GM21367 (cell line): ENCODE measurements around the gene FAIM2.
"Not testable (repeated sequence)": the region's sequence is repeated elsewhere in the genome, so short reads cannot be mapped to it uniquely, and the experiment has no call there.

ENCODE experiments used
- ATAC-seq: cut with Tn5 transposase; IDR thresholded peaks from one replicate; pipeline ENCODE4 v1.9.1; 2021; ENCODE audit not compliant: unreplicated experiment

Gene FAIM2

DNA sequence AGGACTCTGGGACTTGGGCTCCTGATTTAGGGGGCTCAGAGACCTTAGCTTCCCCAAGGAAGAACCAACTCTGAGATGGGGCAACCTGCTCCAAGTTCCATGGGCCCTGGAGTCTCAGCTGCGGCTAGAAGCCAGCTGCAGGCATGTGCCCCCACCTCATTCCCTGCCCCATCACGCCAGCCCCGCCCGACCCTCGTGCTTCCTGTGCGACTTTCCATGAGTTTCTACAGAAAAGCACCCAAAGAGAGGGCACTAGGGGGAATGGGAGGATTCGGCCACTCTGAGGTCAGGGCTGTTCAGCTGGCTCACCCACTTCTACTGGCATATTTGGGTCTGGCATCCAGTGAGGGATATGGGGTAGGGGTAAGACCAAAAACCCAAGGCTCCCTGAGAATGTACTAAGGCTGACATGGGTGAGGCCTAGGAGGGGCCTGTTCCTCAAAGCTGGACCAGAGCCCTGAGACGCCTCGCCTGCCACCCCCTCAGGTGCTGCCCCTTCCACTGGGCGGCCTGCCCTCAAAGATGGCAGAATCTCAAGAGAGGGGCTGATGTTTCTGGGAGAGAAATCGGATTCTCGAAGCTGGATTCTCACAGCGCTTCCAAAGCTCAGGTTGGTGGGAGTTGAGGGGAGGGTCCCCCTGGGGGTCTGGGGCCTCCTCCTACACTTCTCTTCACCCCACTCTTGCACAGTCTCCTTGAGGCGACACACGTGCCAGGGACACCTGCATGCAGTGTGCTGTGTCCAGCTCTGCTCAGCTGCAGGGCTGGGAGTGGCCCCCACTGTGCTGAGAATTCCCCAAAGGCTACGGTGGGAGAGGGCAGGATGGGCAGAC lies 22.1 kb downstream of the FAIM2 start:
- ATAC-seq: no peak

DNA sequence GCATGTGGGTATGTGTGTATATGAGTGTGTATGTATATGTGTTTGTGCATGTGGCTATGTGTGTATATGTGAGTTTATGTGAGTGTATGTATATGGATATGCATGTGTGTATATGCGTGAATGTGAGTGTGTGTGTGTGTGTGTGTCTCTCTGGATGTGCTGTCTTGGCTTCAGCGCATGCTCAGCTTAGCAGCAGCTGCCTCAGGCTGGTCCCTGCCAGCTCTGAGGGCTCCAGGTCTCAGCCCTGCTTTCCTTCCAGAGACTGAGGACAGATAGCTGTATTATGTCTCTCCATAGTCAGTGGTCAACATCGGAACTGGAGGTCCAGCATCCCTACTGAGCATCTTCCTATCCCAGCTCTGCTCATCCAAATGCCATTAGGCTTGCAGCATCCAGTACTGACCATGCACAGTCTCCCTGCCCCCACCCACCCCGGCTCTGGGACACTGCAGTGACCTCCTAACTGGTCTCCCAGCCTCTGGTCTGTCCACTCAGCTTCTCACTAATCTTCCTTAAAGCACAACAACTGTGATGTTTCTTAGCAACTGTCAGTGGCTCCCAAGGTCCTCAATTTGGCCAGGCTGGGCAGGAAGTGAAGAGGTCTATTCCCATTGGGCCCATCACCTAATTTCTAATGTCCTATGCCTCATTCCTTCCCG lies 22.8 kb downstream of the FAIM2 start:
- no peak for ATAC-seq

DNA sequence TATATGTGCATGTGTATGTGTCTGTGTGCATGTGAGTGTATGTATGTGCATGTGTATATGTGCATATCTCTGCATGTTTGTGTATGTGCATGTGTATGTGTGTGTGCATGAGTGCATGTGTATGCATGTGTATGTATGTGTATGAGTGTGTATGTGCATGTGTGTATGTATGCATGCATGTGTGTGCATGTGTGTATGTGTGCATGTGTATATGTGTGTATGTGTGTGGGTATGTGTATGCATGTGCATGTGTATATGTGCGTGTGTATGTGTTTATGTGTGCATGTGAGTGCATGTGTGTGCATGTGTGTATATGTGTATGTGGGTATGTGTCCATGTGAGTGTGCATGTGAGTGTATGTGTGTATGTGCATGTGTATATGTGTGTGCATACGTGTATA lies 24.6 kb downstream of the FAIM2 start:
- ATAC-seq: not testable (repeated sequence)

DNA sequence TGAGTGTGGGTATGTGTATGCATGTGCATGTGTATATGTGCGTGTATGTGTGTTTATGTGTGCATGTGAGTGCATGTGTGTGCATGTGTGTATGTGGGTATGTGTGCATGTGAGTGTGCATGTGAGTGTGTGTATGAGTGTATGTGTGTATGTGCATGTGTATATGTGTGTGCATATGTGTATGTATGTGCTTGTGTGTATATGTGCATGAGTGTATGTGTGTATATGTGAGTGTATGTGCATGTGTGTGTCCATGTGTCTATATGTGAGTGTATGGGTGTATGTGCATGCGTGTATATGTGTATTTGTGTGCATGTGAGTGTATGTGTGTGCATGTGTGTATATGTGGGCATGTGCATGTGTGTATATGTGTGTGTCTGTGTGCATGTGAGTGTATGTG lies 25.7 kb downstream of the FAIM2 start:
- no peak for ATAC-seq

DNA sequence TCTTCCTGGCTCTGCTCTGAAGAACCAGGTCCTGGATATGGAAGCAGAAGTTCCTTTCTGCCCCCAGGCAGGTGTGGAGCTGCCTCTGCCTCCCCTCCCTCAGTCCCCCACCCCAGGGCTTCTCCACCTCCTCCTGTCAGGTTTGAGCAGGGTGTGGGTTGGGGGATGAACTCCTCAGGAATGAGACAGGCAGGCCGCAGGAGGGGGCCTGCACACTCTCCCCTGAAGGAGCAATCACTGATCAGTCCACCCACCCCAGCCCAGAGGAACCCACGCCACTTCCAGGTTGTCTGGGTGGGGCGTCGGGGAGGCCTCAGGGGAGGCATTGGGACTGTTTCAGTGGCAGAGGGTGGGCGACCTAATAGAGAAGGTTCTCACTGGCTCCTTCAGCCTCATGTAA lies 26.6 kb downstream of the FAIM2 start:
- ATAC-seq: no peak

DNA sequence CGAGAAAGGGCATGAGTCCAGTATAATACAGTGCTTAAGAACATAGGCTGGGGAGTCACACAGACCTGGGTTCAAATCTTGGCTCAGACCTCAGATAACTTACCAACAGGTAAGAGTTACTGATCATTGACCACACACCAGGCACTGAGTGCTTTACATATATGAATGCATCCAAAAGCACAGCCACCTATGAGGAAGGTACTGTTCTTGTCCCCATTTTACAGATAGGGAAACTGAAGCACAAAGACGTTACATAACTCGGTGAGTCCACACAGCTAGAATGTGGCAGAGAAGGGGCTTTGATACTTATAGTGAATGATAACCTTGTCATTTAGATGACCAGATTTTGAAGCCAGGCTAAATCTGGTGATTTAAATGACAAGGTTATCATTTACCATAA lies 27.6 kb downstream of the FAIM2 start:
- ATAC-seq: no peak

DNA sequence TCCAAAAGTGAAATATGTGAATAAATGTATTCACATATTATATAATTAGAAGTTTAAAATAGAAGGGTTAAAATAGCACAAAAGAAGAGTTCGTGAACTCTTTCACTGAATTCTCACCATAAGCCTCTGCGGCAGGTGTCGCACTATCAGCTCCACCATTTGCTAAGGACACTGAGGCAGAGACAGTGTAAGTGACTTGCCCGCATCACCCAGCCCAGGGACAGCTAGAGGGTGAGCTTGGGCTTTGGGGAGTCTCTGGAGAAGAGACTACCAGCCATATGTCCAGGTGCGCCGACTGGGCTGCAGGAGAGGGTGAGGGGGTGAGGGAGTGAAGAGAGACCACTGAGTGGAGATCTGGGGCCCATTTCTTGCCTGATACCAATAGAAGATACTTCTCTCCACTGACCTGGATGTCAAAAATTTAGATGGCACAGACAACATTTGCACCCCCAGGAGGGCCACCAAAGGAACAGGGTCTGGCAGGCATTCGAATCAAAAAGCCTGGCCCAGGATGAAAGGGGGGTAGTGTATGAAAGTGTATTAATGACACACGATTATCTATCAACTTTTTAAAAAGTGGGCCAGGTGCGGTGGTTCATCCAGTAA lies 28.5 kb downstream of the FAIM2 start:
- ATAC-seq: no peak

DNA sequence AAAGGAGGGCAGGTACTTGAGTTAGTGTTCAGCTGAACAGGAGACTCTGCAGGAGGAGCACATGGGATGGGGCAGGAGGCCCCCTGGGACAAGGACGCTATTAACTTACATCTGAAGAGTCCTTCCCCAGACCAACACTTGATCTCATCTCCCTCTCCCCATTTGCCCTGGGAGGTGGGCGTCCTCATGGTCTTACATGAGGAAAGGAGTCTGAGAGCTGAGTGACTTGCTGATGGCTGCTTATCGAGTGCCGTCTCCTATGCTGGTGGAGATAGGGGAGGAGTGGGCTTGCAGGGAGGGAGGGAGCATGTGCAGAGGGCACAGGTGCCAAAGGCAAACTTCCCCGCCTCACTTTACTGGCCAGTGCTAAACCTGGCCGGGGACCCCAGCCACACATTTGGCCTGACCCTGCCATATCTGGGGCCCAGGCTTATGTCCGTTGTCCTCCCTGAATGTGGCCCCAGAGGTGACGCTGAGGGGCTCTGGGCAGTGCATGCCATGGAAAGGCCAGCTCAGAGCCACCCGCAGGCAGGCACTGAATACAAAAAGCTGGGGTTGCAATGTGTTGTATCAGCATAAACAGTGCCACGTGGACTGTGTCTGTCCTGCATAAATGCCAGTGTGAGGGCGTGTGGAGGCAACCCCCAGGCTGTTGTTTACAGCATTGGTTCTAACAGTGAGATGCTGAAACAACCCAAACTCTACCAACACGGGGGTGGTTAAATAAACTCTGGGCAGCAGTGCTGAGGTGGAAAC lies 29.4 kb downstream of the FAIM2 start:
- no peak for ATAC-seq

DNA sequence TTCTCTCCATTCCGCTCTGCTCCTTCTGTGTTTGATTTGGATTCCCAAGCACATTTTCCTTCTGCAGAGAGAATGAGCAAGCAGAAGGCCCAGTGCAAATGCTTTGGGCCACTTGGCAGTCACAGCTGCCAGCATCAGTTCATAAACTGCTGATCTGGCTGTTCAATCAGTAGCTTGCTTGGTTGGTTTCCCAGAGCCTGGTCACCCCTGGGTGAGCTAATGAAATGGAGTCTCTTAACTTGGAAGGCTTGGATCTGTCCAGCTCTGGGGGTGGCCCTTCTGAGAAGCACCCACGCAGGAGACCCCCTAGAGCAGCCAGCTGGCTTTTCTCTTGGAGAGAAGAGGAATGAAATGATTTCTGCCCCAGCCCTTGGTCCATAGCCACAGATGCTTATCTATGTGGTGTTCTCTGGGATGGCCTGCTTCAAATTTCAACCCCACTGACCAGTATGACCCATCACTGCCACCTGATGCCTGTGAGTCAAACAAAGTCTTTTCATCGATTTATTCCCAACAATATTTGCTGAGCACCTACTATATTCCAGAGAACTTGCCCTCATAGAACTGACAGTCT lies 30.3 kb downstream of the FAIM2 start:
- no peak for ATAC-seq

DNA sequence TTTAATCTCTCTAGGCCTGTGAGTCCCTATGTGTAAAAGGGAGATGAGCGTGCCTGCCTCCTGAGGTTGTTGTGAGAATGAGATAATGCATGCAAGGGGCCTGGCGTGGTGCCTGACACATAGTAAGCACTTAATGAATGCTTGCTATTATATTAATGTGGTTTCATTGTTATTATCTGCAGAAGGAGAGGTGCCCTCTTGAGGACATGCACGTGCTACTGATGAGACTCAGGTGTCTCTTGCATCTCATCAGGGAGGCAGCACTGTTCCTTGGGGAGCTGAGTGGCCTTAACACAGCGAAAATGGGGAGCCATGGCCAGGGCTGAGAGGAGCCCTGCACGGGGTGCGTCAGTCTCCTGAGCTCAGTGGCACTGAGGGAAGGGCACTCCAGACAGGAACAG lies 30.9 kb downstream of the FAIM2 start:
- no peak for ATAC-seq

DNA sequence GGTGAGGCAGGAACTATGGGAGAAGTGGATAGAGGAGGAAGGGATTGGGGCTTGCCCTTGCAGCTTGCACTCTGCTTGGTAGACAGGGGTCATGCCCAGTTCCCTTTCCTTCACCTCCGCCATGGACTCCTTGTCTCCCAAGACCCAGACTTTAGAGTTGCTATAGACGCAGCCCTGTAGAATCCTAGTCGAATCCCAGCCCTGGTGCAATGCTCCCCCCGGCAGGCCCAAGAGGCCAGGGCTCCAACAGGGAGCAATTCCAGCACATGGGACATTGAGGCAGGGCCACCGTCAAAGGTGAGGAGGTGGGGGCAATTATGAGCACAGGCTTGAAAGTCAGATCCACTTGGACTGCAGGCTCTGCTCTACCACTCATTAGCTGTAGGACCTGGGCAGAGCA lies 31.3 kb downstream of the FAIM2 start:
- ATAC-seq: no peak

DNA sequence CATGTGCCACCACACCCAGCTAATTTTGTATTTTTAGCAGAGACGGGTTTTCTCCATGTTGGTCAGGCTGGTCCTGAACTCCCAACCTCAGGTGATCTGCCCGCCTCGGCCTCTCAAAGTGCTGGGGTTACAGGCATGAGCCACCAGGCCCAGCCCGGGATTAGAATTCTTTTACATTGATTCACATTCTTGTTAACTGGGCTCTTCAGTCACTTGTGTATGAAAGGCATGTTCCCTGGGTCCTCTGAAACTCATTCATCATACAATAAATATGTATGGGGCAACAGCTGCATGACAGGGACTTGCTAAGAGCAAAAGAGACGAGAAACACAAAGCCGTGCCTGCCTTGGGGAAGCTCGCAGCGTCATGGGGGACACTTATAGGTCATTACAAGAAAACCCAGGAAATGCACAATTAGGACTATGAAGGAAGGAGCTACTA lies 31.9 kb downstream of the FAIM2 start:
- not testable (repeated sequence) for ATAC-seq

DNA sequence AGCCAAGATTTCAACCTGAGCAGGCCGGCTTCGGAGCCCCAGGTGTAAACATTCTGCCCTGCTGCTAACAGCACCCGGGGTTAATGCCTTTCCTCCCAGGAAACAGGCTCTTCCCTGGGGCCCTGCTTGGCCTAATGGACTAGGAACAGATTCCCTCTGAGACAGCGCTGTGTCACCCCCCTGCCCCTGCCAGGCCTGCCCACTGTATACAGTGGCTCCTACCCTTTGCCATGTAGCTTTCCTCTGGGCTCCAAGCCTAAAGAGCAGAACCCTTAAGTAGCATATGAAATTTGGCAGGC lies 32.5 kb downstream of the FAIM2 start:
- no peak for ATAC-seq

DNA sequence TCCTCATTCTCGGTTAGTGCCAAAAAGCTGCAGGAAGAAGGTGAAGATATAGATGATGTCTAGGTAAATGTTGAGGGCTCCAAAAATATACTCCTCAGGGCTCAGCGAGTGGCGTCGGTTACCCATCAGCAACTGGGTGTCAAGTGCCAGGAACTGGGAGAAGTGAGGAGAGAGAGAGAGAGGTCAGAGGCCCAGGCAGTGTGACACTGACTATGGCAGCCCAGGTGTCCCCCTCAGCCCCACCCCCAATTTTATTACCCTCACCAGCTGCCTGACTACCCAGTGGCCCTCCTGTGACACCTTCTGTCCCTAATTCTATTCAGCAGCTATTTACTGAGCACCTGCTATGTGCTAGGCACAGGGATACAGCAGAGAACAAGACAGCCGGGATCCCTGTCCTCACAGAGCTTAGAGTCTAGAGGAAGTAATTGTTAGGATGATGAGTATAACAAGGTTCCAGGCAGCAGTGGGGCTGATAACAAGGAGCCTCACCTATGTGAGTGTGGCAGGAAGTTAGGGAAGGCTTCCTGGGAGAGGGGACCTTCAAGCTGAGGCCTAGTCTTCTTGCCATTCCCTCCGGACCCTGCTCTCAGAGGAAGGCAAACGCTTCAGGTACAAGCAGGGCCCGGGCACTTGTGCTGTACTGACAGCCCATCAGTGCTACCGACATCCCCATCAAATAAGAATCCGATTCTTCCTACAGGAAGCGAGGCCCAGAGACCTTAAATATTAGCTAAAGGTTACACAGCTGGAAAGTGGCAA lies 33.0 kb downstream of the FAIM2 start:
- no peak for ATAC-seq

DNA sequence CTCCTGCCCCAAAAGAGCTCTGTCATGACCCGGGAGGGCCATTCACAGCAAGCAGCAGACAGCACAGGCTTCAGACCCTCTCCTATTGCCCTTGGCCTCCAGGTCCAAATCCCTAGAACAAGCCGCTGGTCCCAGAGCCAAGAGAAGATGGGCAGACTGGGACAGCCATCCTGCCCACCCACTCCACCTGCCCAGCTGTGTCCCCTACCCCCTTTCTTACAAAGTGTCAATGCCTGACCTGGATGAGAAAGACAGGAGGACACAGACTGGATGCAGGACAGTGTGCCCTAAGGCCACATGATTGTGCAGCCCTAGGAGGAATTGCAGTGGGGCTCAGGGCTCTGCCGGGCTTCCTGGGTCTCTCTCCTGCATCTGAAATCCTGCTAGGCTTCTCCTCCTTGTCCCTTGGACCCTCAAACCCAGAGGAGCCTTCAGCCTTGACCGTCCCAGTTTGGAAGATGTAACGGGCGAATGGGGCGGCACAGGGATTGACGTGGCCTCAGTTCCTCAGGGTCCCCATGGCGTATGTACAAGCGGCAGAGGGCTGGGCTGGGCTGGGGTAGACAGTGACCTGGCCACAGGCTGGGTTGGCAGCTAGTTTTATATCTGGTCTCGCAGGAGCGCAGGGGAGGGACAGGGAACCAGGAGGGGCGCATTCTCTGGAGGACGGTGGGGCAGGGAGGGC lies 33.7 kb downstream of the FAIM2 start:
- no peak for ATAC-seq

DNA sequence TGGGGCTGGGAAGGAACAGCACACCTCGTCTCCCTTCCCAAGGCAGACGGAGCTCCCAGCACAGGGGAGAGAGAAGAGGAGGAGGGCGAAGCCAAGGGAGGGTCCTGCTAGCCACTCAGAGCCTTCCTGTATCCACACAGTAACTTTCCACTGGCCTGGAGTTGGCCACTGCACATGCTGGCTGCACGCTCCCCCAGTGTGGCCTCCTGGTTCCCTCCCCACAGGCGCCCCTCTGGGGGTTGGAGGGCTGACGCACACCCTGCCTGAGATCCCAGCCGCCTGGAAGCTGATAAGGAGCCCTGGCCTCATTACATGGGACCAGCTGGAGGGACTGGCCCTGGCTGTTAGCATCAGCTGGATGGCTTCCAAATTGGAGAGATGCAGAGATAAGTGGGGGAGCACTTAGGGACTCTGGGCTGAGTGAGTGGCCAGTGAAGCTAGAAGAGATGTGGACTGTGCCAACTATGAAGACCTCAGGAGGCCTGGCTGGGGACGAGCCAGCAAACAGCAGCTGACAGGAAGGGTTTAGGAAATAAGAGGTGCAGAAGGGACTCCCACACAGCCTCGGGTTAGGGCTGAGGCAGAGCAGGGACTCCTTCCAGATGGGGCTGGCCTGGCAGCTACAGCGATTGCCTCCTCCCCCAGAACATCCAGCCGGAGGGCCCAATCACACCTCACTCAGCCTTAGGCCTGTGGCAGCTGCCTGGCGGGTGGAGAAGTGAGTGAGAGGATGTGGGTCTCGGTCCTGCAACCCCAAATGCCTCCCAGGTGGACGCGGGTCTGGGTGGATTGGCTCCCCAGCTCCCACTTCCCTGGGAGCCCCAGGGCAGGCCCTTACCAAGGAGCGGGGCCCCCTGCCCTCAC lies 34.5 kb downstream of the FAIM2 start:
- ATAC-seq: no peak

DNA sequence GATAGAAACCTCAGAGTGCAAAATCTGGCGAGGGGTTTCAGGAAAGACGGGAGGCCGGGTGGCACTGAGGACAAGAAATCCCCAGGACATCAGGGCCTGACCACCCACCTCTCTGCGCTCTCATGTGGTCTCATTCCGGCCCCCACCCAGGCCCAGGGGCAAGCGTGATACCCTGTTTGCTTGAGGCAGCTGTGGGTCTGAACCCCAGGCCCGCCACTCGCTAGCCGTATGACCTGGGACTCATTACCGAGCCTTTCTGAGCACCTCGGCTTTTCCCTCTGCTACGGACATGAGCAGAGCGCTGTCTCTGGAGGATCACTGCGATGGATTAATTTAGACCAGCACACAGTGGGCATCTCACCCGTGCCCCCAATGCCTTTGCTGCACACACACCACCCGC lies 35.3 kb downstream of the FAIM2 start:
- ATAC-seq: no peak

DNA sequence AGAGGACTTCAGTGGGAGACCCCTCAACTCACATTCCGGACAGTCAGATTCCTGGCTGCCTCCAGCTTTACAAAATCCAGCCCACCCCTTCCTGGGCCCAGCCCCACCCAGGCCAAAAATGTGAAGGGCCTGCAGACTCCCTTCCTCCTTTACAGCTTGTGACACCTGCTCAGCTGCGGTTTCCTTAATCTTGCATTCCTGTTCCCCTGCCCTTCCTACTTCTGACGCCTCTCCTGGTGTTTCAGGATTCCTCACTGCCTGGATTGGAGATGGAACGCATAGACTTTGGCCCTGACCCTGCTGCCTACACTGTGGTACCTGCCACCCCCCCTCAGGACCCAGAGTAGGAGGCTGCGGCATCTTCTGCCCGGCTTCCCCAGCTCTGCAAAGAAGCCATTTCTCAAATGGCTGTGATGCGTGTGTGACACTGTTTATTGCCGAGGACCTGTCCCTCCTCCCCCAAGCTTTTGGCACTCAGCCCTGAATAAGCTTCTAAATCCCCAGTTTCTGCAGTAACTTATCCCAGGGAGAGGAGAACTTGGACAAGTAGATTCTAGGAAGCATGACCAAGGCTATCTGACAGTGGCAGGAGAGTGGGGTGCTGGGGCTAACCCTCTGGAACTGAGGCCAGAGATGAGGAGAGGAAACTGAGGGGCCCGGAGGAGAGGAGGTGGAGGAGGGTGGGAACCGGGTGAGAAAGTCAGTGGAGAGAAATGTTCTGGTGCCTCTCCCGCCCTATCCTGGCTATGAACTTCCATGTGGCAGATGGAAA lies 35.9 kb downstream of the FAIM2 start:
- no peak for ATAC-seq
